ENCODE measurements around the gene FBXO27.

The FBXO27 gene

DNA sequence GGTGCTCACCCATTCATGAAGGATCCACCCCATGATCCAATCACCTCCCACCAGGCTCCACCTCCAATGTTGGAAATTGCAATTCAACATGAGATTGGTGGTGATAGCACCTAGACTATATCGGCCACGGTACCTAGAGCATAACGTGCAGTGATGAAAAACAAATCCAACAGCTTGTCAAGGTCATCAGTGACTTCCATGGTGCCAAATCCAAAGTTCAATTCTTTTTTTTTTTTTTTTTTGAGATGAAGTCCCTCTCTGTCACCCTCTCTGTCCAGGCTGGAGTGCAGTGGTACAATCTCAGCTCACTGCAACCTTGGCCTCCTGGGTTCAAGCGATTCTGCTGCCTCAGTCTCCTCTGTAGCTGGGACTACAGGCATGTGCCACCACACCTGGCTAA lies 34.8 kb upstream of the FBXO27 start:
- Histone ChIP-seq H3K9me3 (ENCODE audit: low read depth, low read length) (no peaks in the 10 kb centered on the region), H3K27ac (no peak overlapping the region), H3K36me3 (ENCODE audit: insufficient read depth, low read length) (no peaks in the 10 kb centered on the region), H3K4me3 (no peak overlapping the region), H3K9ac (ENCODE audit: insufficient read length) (no peak overlapping the region)
- no peak for DNase-seq (ENCODE audit: low read depth, low spot score)
- no peak for TF ChIP-seq POLR2AphosphoS5 (IDR thresholded peaks at IDR 0.05; ENCODE audit: borderline replicate concordance, low read depth, low read length)
- no peak for TF ChIP-seq FOXP2 (optimal IDR thresholded peaks at IDR 0.05; ENCODE audit: control extremely low read depth, extremely low read length, insufficient read depth)
- no peak for TF ChIP-seq EZH2 (IDR thresholded peaks at IDR 0.05)

GRCh38 chr19:39065928-39066327 lies 33.6 kb upstream of the FBXO27 start:
- DNase-seq (ENCODE audit: low read depth, low spot score): no peak
- no peak for TF ChIP-seq POLR2AphosphoS5 (IDR thresholded peaks at IDR 0.05; ENCODE audit: borderline replicate concordance, low read depth, low read length)
- TF ChIP-seq EZH2 (IDR thresholded peaks at IDR 0.05): no peak
- TF ChIP-seq FOXP2 (optimal IDR thresholded peaks at IDR 0.05; ENCODE audit: control extremely low read depth, extremely low read length, insufficient read depth): no peak
- H3K9me3 ChIP-seq (ENCODE audit: low read depth, low read length): no peaks in the 10 kb centered on the region
- H3K36me3 ChIP-seq (ENCODE audit: insufficient read depth, low read length): no peaks in the 10 kb centered on the region
- no peak overlapping the region for H3K27ac ChIP-seq
- H3K9ac ChIP-seq (ENCODE audit: insufficient read length): no peak overlapping the region
- H3K4me3 ChIP-seq: no peak overlapping the region

GRCh38 chr19:39064405-39064804 lies 32.1 kb upstream of the FBXO27 start:
- no peaks in the 10 kb centered on the region for H3K36me3 ChIP-seq (ENCODE audit: insufficient read depth, low read length)
- no peak overlapping the region for H3K4me3 ChIP-seq
- DNase-seq (ENCODE audit: low read depth, low spot score): no peak
- TF ChIP-seq FOXP2 (optimal IDR thresholded peaks at IDR 0.05; ENCODE audit: control extremely low read depth, extremely low read length, insufficient read depth): no peak
- TF ChIP-seq POLR2AphosphoS5 (IDR thresholded peaks at IDR 0.05; ENCODE audit: borderline replicate concordance, low read depth, low read length): no peak
- no peak for TF ChIP-seq EZH2 (IDR thresholded peaks at IDR 0.05)
- no peaks in the 10 kb centered on the region for H3K9me3 ChIP-seq (ENCODE audit: low read depth, low read length)
- no peak overlapping the region for H3K9ac ChIP-seq (ENCODE audit: insufficient read length)
- no peak overlapping the region for H3K27ac ChIP-seq

GRCh38 chr19:39060171-39060570 lies 27.8 kb upstream of the FBXO27 start:
- Histone ChIP-seq H3K9me3 (ENCODE audit: low read depth, low read length) (no peaks in the 10 kb centered on the region), H3K9ac (ENCODE audit: insufficient read length) (no peak overlapping the region), H3K27ac (no peak overlapping the region), H3K36me3 (ENCODE audit: insufficient read depth, low read length) (no peaks in the 10 kb centered on the region), H3K4me3 (no peak overlapping the region)
- no peak for TF ChIP-seq EZH2 (IDR thresholded peaks at IDR 0.05)
- no peak for TF ChIP-seq FOXP2 (optimal IDR thresholded peaks at IDR 0.05; ENCODE audit: control extremely low read depth, extremely low read length, insufficient read depth)
- no peak for TF ChIP-seq POLR2AphosphoS5 (IDR thresholded peaks at IDR 0.05; ENCODE audit: borderline replicate concordance, low read depth, low read length)
- no peak for DNase-seq (ENCODE audit: low read depth, low spot score)

DNA sequence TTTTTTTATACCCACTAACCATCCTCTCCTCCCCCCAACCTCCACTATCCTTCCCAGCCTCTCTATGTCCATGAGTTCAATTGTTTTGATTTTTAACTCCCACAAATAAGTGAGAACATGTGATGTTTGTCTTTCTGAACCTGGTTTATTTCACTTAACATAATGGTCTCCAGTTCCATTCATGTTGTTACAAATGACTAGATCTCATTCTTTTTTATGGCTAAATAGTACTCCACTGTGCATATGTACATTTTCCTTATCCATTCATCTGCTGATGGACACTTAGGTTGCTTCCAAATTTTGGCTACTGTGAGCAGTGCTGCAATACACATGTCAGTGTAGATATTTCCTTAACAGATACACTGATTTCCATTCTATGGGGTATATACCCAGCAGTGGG lies 27.0 kb upstream of the FBXO27 start:
- no peak for TF ChIP-seq EZH2 (IDR thresholded peaks at IDR 0.05)
- TF ChIP-seq FOXP2 (optimal IDR thresholded peaks at IDR 0.05; ENCODE audit: control extremely low read depth, extremely low read length, insufficient read depth): no peak
- no peak for TF ChIP-seq POLR2AphosphoS5 (IDR thresholded peaks at IDR 0.05; ENCODE audit: borderline replicate concordance, low read depth, low read length)
- H3K9ac ChIP-seq (ENCODE audit: insufficient read length): no peak overlapping the region
- no peak for DNase-seq (ENCODE audit: low read depth, low spot score)

GRCh38 chr19:39057615-39058014 lies 25.3 kb upstream of the FBXO27 start:
- H3K9ac ChIP-seq (ENCODE audit: insufficient read length): no peak overlapping the region
- no peaks in the 10 kb centered on the region for H3K9me3 ChIP-seq (ENCODE audit: low read depth, low read length)
- DNase-seq (ENCODE audit: low read depth, low spot score): no peak
- TF ChIP-seq FOXP2 (optimal IDR thresholded peaks at IDR 0.05; ENCODE audit: control extremely low read depth, extremely low read length, insufficient read depth): no peak
- TF ChIP-seq EZH2 (IDR thresholded peaks at IDR 0.05): no peak
- no peak for TF ChIP-seq POLR2AphosphoS5 (IDR thresholded peaks at IDR 0.05; ENCODE audit: borderline replicate concordance, low read depth, low read length)
- H3K36me3 ChIP-seq (ENCODE audit: insufficient read depth, low read length): no peaks in the 10 kb centered on the region
- H3K4me3 ChIP-seq: no peak overlapping the region
- H3K27ac ChIP-seq: no peak overlapping the region

More for the DNA sequence above, 27.0 kb upstream of the FBXO27 start:
- Histone ChIP-seq H3K4me3 (no peak overlapping the region), H3K36me3 (ENCODE audit: insufficient read depth, low read length) (no peaks in the 10 kb centered on the region), H3K9me3 (ENCODE audit: low read depth, low read length) (no peaks in the 10 kb centered on the region), H3K27ac (no peak overlapping the region)

- TF ChIP-seq POLR2AphosphoS5 (IDR thresholded peaks at IDR 0.05; ENCODE audit: borderline replicate concordance, low read depth, low read length) (no peak), FOXP2 (optimal IDR thresholded peaks at IDR 0.05; ENCODE audit: control extremely low read depth, extremely low read length, insufficient read depth) (no peak), EZH2 (IDR thresholded peaks at IDR 0.05) (no peak)
- Histone ChIP-seq H3K9ac (ENCODE audit: insufficient read length) (no peak overlapping the region), H3K9me3 (ENCODE audit: low read depth, low read length) (no peaks in the 10 kb centered on the region), H3K4me3 (no peak overlapping the region), H3K36me3 (ENCODE audit: insufficient read depth, low read length) (no peaks in the 10 kb centered on the region), H3K27ac (no peak overlapping the region)
- no peak for DNase-seq (ENCODE audit: low read depth, low spot score)
Observed at GRCh38 chr19:39054091-39054470, 21.7 kb upstream of the FBXO27 start.

GRCh38 chr19:39053276-39054090 lies 21.1 kb upstream of the FBXO27 start:
- no peak for TF ChIP-seq POLR2AphosphoS5 (IDR thresholded peaks at IDR 0.05; ENCODE audit: borderline replicate concordance, low read depth, low read length)
- no peak for TF ChIP-seq EZH2 (IDR thresholded peaks at IDR 0.05)
- DNase-seq (ENCODE audit: low read depth, low spot score): no peak
- no peak overlapping the region for H3K27ac ChIP-seq

GRCh38 chr19:39052846-39053245 lies 20.5 kb upstream of the FBXO27 start:
- TF ChIP-seq FOXP2 (optimal IDR thresholded peaks at IDR 0.05; ENCODE audit: control extremely low read depth, extremely low read length, insufficient read depth): no peak
- H3K9ac ChIP-seq (ENCODE audit: insufficient read length): no peak overlapping the region
- no peak overlapping the region for H3K27ac ChIP-seq
- H3K4me3 ChIP-seq: no peak overlapping the region
- H3K9me3 ChIP-seq (ENCODE audit: low read depth, low read length): no peaks in the 10 kb centered on the region
- no peak for DNase-seq (ENCODE audit: low read depth, low spot score)
- no peaks in the 10 kb centered on the region for H3K36me3 ChIP-seq (ENCODE audit: insufficient read depth, low read length)

More at GRCh38 chr19:39053276-39054090, 21.1 kb upstream of the FBXO27 start:
- no peaks in the 10 kb centered on the region for H3K36me3 ChIP-seq (ENCODE audit: insufficient read depth, low read length)
- H3K4me3 ChIP-seq: no peak overlapping the region
- no peaks in the 10 kb centered on the region for H3K9me3 ChIP-seq (ENCODE audit: low read depth, low read length)
- no peak overlapping the region for H3K9ac ChIP-seq (ENCODE audit: insufficient read length)
